OCI-LY7 (cell line): Measurements from ENCODE around the gene NDUFAB1. TPM values are rescaled to one million over a fixed set of nuclear protein-coding genes. Genes with fewer than 3 reads are reported as not detected.
A peak's percentile ranks its signal among the peaks of the same experiment; 100 is the strongest.

Experiments used
- BruUV-seq: library from RNA; stranded (reverse); fragments of 400-500 nt; replicated peaks from 2 replicates; lab custom pipeline; 2021; lab: Mats Ljungman, UMichigan
- CTCF ChIA-PET: fragments of 300-600 bp; sonication (Branson Sonifier 250); formaldehyde crosslinking; loops from one replicate; lab custom pipeline; 2022; ENCODE audit warnings: antibody characterized with exemption; ENCODE audit not compliant: unreplicated experiment; lab: Charles Lee
- POLR2A ChIA-PET: fragments of 300-600 bp; sonication (Branson Sonifier 250); formaldehyde crosslinking; loops from one replicate; lab custom pipeline; 2022; ENCODE audit warnings: antibody characterized with exemption; lab: Charles Lee
- DNase-seq: peaks from one replicate; pipeline ENCODE4 v3.0.0-alpha.2; 2015; ENCODE audit warnings: low spot score
- H2AFZ ChIP-seq: fragments of 200-600 bp; sonication (generic), shearing (Covaris generic); 2 replicates; pipeline ENCODE4 v1.6.1; 2014; ENCODE audit warnings: mild to moderate bottlenecking, antibody characterized with exemption, low read length, moderate library complexity
- H3K27ac ChIP-seq: fragments of 200-600 bp; sonication (generic); 2 replicates; pipeline ENCODE4 v1.5.1; 2014; ENCODE audit warnings: mixed run types, low read depth, mild to moderate bottlenecking, moderate library complexity, low read length, inconsistent platforms; ENCODE audit not compliant: poor library complexity, severe bottlenecking
- H3K36me3 ChIP-seq: fragments of 200-600 bp; sonication (generic); 2 replicates; pipeline ENCODE4 v1.6.1; 2014; ENCODE audit warnings: mild to moderate bottlenecking, antibody characterized with exemption, low read length, moderate library complexity, mixed read lengths; ENCODE audit not compliant: insufficient read depth
- H3K4me1 ChIP-seq: fragments of 200-600 bp; sonication (generic); 2 replicates; pipeline ENCODE4 v1.5.1; 2014; ENCODE audit warnings: mild to moderate bottlenecking, low read length; ENCODE audit not compliant: insufficient read depth, poor library complexity, severe bottlenecking
- H3K4me2 ChIP-seq: fragments of 200-600 bp; sonication (generic); 2 replicates; pipeline ENCODE4 v1.6.1; 2014; ENCODE audit warnings: mild to moderate bottlenecking, low read length
- H3K4me3 ChIP-seq: fragments of 200-600 bp; sonication (generic); 2 replicates; pipeline ENCODE4 v1.5.1; 2014; ENCODE audit warnings: mild to moderate bottlenecking, low read depth, low read length; ENCODE audit not compliant: poor library complexity, severe bottlenecking
- H3K79me2 ChIP-seq: fragments of 200-600 bp; sonication (generic); 2 replicates; pipeline ENCODE4 v1.6.1; 2016; ENCODE audit warnings: low read depth, mild to moderate bottlenecking, low read length, moderate library complexity, mixed read lengths; ENCODE audit not compliant: insufficient read depth
- H3K9me2 ChIP-seq: fragments of 200-600 bp; sonication (generic); 2 replicates; pipeline ENCODE4 v1.6.1; 2016; ENCODE audit warnings: mild to moderate bottlenecking, low read length, mixed read lengths; ENCODE audit not compliant: insufficient read depth
- H3K9me3 ChIP-seq: fragments of 200-600 bp; sonication (generic); 2 replicates; pipeline ENCODE4 v1.6.1; 2014; ENCODE audit warnings: mild to moderate bottlenecking, mixed run types, low read length, mixed read lengths
- H4K20me1 ChIP-seq: fragments of 200-600 bp; sonication (generic); 2 replicates; pipeline ENCODE4 v1.6.1; 2014; ENCODE audit warnings: mild to moderate bottlenecking, antibody characterized with exemption, low read length, moderate library complexity, mixed read lengths; ENCODE audit not compliant: insufficient read depth
- EZH2phosphoT487 ChIP-seq: fragments of 200-600 bp; sonication (generic); IDR thresholded peaks from 2 replicates; pipeline ENCODE4 v1.6.1; 2018; ENCODE audit warnings: low read depth, borderline replicate concordance, mild to moderate bottlenecking, mixed run types, antibody characterized with exemption, low read length, moderate library complexity, mixed read lengths
- intact Hi-C: fragments of 100-400 bp; cut with micrococcal nuclease; formaldehyde crosslinking; loops from one replicate; pipeline ENCODE4 v1.10.0; 2022; ENCODE audit not compliant: unreplicated experiment
- total RNA-seq, 2 experiments: library from RNA; depleted of rRNA in 1 of 2; stranded (reverse); fragments of >200 nt in 1 of 2; shearing (Covaris generic) in 1 of 2; gene quantifications; 2 replicates each; pipeline ENCODE4 v1.2.3, GENCODE V29; 2014 to 2022
- TF ChIP-seq, protein P1 (sequence below): fragments of 200-600 bp; sonication (generic); conservative IDR thresholded peaks from 2 replicates; pipeline ENCODE4 v1.5.1; 2014; ENCODE audit warnings: mild to moderate bottlenecking, antibody characterized with exemption, low read length, moderate library complexity, mixed read lengths

The NDUFAB1 gene
- total RNA-seq, 2 experiments from 2014 or later = 149 to 159 TPM

DNA sequence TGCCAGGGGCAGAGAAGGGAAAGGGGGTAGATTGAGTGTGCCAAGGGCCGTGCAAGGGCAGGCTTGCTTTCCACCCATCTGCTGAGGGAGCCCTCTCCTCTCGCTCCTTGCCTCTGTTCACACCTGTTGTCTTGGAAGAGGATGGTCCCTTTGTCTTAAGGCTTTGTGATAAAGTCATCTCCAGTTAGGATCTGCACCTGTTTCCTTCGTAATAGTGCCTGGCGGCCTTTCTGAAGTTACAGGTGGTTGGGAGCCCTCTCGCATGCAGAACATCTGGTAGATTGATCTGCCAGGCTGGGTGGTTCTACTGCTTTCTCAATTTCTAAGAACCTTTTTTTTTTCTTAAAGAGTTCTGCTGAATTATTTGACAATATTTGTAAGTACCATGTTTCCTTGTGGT, 22.3 kb downstream of the NDUFAB1 start:
- intact Hi-C loops = no loop called here
- Histone ChIP-seq H3K36me3 (peaks cover 58% of the 10 kb centered on the region), H3K27ac (no peak overlapping the region), H3K9me3 (no peaks in the 10 kb centered on the region), H2AFZ (no peak overlapping the region), H3K79me2 (no peaks in the 10 kb centered on the region), H4K20me1 (no peaks in the 10 kb centered on the region), H3K4me2 (no peak overlapping the region), H3K4me3 (no peak overlapping the region), H3K4me1 (peaks cover 36% of the 10 kb centered on the region), H3K9me2 (no peaks in the 10 kb centered on the region)
- TF ChIP-seq, protein P1, sequence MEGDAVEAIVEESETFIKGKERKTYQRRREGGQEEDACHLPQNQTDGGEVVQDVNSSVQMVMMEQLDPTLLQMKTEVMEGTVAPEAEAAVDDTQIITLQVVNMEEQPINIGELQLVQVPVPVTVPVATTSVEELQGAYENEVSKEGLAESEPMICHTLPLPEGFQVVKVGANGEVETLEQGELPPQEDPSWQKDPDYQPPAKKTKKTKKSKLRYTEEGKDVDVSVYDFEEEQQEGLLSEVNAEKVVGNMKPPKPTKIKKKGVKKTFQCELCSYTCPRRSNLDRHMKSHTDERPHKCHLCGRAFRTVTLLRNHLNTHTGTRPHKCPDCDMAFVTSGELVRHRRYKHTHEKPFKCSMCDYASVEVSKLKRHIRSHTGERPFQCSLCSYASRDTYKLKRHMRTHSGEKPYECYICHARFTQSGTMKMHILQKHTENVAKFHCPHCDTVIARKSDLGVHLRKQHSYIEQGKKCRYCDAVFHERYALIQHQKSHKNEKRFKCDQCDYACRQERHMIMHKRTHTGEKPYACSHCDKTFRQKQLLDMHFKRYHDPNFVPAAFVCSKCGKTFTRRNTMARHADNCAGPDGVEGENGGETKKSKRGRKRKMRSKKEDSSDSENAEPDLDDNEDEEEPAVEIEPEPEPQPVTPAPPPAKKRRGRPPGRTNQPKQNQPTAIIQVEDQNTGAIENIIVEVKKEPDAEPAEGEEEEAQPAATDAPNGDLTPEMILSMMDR = no peak
- TF ChIP-seq EZH2phosphoT487 = no peak
- DNase-seq = no peak
- CTCF ChIA-PET = no interaction called here
- POLR2A ChIA-PET = interaction anchor here (0.6 kb wide), 1 partner anchor 1262 kb away, joined by 5 read pairs; no protein-coding TSS in a partner anchor
- no TSS peak for BruUV-seq

DNA sequence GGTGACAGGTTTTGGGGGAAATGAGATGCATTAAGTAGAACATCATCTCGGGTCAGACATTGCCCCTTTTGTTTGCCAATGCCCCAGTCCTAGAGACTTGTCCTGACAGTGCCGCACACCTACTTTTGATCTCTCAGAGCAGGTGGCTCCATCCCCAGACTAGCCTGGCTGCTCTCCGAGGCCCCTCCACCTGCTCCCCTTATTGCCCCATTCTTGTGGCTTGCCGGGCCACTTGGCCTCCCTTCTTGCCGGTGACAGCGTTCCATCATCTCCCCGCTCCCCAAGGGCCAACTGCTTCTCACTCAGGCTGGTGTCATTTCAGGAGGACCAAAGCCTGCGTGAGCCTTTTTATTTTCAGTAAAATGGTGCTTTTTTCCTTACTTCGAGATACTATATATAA, 23.7 kb downstream of the NDUFAB1 start:
- BruUV-seq = no TSS peak

DNA sequence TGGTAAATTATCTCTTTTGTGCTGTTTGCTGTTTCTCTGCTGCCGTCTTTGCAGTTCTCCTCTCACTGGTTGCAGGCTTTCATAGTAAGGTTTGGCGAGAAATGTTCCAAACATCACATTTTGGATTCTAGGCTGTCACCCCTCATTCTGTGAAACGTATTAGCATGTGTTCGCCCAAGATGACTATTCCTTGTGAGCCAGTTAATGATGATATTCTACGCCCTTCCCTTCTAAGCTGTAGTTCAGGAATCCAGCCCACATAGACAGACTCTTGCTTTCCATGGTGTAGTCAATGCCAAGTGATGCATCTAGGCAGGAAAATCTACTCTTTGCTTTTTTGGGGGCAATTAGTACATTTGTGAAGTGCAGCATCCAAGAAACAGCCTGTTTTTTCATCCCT, 24.2 kb downstream of the NDUFAB1 start:
- no peaks in the 10 kb centered on the region for H3K79me2 ChIP-seq
- DNase-seq = no peak
- H3K4me3 ChIP-seq = no peak overlapping the region
- H3K9me3 ChIP-seq = no peaks in the 10 kb centered on the region
- intact Hi-C loops = loop anchor here (1.0 kb wide), 1 partner anchor 24 kb away; the partner anchor contains the start of gene NDUFAB1
- no peak overlapping the region for H2AFZ ChIP-seq
- ChIA-PET CTCF (no interaction called here), POLR2A (interaction anchor here (1.6 kb wide), 1 partner anchor 65 kb away, joined by 7 read pairs; no protein-coding TSS in a partner anchor)
- no peak for TF ChIP-seq EZH2phosphoT487
- TF ChIP-seq, protein P1 = no peak
- BruUV-seq = no TSS peak
- H3K27ac ChIP-seq = peak overlapping the region; percentile 79
- H3K9me2 ChIP-seq = no peaks in the 10 kb centered on the region
- H4K20me1 ChIP-seq = no peaks in the 10 kb centered on the region
- H3K4me2 ChIP-seq = peak overlapping the region; percentile 69; the same call in 1 of the 2 replicates
- peaks cover 64% of the 10 kb centered on the region for H3K36me3 ChIP-seq
- H3K4me1 ChIP-seq = peaks cover 36% of the 10 kb centered on the region

More for the DNA sequence above, 23.7 kb downstream of the NDUFAB1 start:
- DNase-seq = no peak
- Histone ChIP-seq H3K4me3 (no peak overlapping the region), H3K4me2 (no peak overlapping the region), H3K79me2 (no peaks in the 10 kb centered on the region), H3K4me1 (peaks cover 36% of the 10 kb centered on the region), H3K27ac (no peak overlapping the region), H2AFZ (no peak overlapping the region), H4K20me1 (no peaks in the 10 kb centered on the region), H3K9me3 (no peaks in the 10 kb centered on the region), H3K36me3 (peaks cover 60% of the 10 kb centered on the region), H3K9me2 (no peaks in the 10 kb centered on the region)
- TF ChIP-seq, protein P1 = no peak
- TF ChIP-seq EZH2phosphoT487 = no peak
- POLR2A ChIA-PET = interaction anchor here (0.6 to 1.6 kb wide), 2 partner anchors 66 to 129 kb away, joined by 3 to 7 read pairs; no protein-coding TSS in a partner anchor
- intact Hi-C loops = no loop called here
- CTCF ChIA-PET = no interaction called here
